SH-SY5Y (cell line): ENCODE data around the gene B3GNT7.

Source experiments
- GATA2 ChIP-seq: IDR thresholded peaks from 2 replicates; pipeline ENCODE4 v1.6.1; 2011; ENCODE audit warnings: mild to moderate bottlenecking, low read depth, low read length
- GATA3 ChIP-seq: IDR thresholded peaks from 2 replicates; pipeline ENCODE4 v1.6.1; 2011; ENCODE audit warnings: low read depth, mild to moderate bottlenecking, low read length, moderate library complexity

B3GNT7 gene

DNA sequence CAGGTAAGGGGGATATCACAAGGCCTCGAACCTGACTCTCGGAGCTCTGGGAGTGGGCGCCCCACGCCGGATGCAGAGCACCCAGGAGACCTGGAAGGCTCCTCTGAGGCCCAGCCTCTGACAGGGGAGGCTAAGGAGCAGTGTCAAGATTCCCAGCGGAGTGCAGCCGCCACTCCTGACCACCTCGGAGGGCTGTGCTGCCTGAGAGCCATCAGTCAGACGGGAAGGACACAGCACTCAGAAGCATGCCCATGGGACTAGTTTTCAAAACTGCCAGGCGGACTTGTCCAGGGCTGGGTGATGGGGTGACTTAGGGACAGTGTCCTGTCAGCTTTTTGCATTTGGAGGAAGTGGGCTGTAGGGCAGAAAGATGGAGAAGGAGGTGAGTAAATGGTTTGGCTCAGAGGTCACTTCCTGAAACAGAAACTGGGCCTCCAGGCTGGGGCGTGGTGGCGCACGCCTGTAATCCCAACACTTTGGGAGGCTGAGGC lies 34.6 kb upstream of the B3GNT7 start:
- TF ChIP-seq GATA2, result no peak
- no peak for TF ChIP-seq GATA3

- TF ChIP-seq GATA3, result no peak
- TF ChIP-seq GATA2, result no peak
Measured at GRCh38 chr2:231361701-231362554, 33.6 kb upstream of the B3GNT7 start.

- no peak for TF ChIP-seq GATA3
- TF ChIP-seq GATA2, result no peak
Measured at GRCh38 chr2:231362555-231363184, 32.8 kb upstream of the B3GNT7 start.

DNA sequence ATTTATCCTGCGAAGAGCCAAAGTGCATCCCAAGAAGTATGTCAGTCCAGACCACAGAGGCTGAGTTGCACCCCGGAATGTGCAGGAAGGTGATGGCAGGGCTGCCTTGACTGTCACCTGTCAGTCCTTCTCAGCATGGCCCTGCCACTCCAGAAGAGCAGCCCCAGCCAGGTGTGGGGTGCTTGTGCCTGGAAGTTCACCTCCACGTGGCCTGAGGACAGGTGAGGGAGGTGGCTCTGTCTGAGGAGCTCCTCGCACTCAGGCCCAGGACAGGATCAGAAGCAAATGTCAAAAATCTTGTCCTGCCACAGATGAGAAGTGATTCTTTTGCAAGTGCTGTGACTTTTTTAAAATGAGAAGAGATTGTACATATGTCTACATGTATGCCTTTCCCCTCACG lies 31.4 kb upstream of the B3GNT7 start:
- no peak for TF ChIP-seq GATA2
- TF ChIP-seq GATA3, result no peak

- TF ChIP-seq GATA2 (peak; percentile 85), GATA3 (0 out of 2 replicates have a peak, but pooled peaks have one; percentile 21)
Measured at GRCh38 chr2:231364961-231365810, 30.3 kb upstream of the B3GNT7 start.

- no peak for TF ChIP-seq GATA2
- no peak for TF ChIP-seq GATA3
Measured at GRCh38 chr2:231367178-231367577, 28.3 kb upstream of the B3GNT7 start.

- TF ChIP-seq GATA2, result no peak
- no peak for TF ChIP-seq GATA3
Measured at GRCh38 chr2:231369580-231370428, 25.7 kb upstream of the B3GNT7 start.

DNA sequence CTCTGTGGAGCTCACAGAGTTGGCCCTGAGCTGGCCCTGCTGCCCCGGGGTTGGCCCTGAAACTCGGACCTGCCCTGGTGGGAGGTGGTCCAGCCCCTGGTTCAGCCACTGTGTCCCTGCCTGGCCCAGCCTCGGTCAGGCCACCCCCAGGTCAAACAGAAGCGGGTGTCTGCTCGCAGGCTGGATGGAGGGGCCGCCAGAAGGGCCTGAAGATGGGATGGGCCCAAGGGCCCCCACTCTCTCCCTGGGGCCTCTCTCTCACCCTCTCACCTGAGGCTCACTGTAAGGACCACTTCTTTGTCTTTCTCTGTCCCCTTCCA lies 25.1 kb upstream of the B3GNT7 start:
- TF ChIP-seq GATA3 (no peak), GATA2 (no peak)

DNA sequence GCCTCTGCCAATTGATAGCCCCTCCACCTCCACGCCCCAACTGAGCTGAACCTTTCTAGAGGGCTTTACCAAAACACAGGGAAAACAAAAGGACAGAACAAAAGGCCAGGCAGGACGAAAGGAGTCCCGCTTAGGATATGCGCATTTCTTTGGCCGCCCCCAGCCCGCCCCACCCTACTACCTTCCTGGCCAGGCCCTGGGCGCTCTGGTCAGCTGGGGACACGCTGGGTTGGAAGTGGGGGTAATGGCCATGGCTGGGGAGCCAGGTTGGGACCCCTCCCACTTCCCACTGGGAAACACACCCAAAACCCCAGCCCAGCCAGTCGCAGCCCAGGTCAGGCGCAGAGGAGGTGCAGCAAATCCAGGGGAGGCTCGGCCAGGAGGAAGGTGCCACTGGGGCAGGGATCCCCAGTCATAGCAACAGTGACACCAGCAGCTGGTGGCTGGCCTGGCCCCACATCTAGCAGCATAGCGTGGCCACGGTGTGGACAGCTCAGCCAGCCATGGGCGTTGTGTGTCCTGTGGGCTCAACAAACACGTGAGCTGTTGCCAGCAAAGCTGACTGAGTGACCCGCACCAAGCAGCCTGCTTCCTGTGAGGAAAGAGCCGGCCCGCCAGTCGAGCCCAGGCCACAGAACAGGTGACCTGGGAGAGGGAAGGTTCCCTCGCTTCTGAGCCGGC lies 24.6 kb upstream of the B3GNT7 start:
- TF ChIP-seq GATA3 (no peak), GATA2 (no peak)

DNA sequence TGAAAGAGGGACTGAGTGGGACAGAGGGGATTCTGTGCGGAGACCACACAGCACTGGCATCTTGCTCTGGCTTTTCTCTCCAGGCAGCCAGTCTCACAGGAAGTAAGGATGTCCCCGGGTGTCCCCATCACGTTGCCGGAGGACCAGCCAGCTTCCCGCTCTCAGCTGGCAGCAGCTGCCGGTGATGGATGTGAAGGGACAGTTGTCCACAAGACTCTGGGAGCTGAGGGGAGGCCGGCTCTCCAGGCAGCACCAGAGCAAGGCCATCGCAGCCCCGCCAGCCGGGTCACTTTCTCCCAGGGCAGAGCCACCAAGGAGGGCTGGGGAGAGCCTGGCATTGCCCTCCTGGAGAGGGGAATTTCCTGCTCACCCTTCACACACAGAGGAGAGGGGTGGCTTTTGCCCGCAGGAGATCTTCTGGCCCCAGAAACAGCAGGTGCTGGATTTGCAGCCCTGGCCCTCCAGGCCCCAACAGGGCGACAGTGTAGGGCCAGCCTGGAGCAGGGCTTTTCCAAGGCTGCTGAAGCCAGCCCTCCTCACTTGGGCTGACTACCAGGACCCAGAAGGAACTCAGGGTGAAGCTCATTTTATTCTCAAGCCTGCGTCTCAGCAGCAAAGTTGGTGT lies 24.0 kb upstream of the B3GNT7 start:
- TF ChIP-seq GATA2 (no peak), GATA3 (no peak)

DNA sequence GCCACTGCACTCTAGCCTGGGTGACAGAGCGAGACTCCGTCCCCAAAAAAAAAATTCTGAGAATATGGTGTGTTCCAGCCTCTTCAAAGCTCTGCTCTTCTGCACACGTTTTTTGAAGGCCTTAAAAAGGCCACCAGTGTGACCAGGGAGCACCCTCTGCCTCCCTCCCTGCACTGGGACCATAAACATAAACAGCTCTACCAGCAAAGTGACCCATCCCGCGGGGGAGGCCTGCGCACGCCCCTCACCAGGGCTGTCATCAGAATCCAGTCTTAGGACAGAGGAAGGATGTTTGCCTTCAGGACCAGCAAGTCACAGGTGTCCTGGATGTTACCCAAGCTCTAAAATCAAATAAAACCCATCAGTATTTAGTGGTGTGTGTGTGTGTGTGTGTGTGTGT lies 23.2 kb upstream of the B3GNT7 start:
- TF ChIP-seq GATA3 (no peak), GATA2 (no peak)

- TF ChIP-seq GATA2 (no peak), GATA3 (no peak)
Measured at GRCh38 chr2:231373184-231373583, 22.3 kb upstream of the B3GNT7 start.

GRCh38 chr2:231373786-231374349 lies 21.6 kb upstream of the B3GNT7 start:
- no peak for TF ChIP-seq GATA3
- TF ChIP-seq GATA2, result no peak
